Endothelial cell of umbilical vein (primary cell): ENCODE data around the gene NUBPL. TPM values are rescaled to one million over a fixed set of nuclear protein-coding genes. Genes with fewer than 3 reads are reported as not detected.

Source experiments
- BruUV-seq: library from RNA; stranded (reverse); fragments of 400-500 nt; replicated peaks from 2 replicates; lab custom pipeline; 2021; lab: Mats Ljungman, UMichigan
- CTCF ChIA-PET: fragments of 300-600, 350-600 bp; sonication (Branson Sonifier 250); formaldehyde crosslinking; loops from one replicate; lab custom pipeline; 2021; ENCODE audit warnings: antibody characterized with exemption, inconsistent platforms; lab: Charles Lee
- POLR2A ChIA-PET: fragments of 300-600, 350-600 bp; sonication (Branson Sonifier 250); formaldehyde crosslinking; loops from one replicate; lab custom pipeline; 2021; ENCODE audit warnings: antibody characterized with exemption, inconsistent platforms; lab: Charles Lee
- DNase-seq: peaks from one replicate; pipeline ENCODE4 v3.0.0-alpha.2; 2011; ENCODE audit warnings: low read depth, low spot score
- FAIRE-seq: peaks from 2 replicates; lab custom pipeline; 2011; peaks lifted over from hg19 to GRCh38; lab: Jason Lieb, UNC
- H2AFZ ChIP-seq: 2 replicates; pipeline ENCODE4 v1.6.0; 2012; ENCODE audit warnings: low read depth, low read length, control low read depth, inconsistent platforms
- H3K27ac ChIP-seq: 2 replicates; pipeline ENCODE4 v1.5.1; 2011; ENCODE audit warnings: low read depth, mild to moderate bottlenecking, control low read depth, low read length, moderate library complexity; ENCODE audit not compliant: insufficient read depth
- H3K27me3 ChIP-seq, 2 experiments: 2 replicates each; pipeline versions ENCODE4 v1.6.0 to v1.6.1; 2011; ENCODE audit warnings: low read length in 2 of 2, mixed read lengths in 1 of 2; ENCODE audit not compliant: control insufficient read depth in 2 of 2, insufficient read depth in 2 of 2
- H3K36me3 ChIP-seq, 2 experiments: 2 replicates in 1 of 2; 3 replicates in 1 of 2; pipeline ENCODE4 v1.5.1; 2011; ENCODE audit warnings: low read length in 2 of 2, mild to moderate bottlenecking in 1 of 2, moderate library complexity in 1 of 2; ENCODE audit not compliant: control insufficient read depth in 2 of 2, insufficient read depth in 2 of 2; ENCODE audit errors: extremely low read depth in 1 of 2
- H3K4me1 ChIP-seq: 3 replicates; pipeline ENCODE4 v1.5.1; 2011; ENCODE audit warnings: mild to moderate bottlenecking, low read length; ENCODE audit not compliant: control insufficient read depth, insufficient read depth; ENCODE audit errors: extremely low read depth
- H3K4me2 ChIP-seq: 2 replicates; pipeline ENCODE4 v1.6.1; 2011; ENCODE audit warnings: low read length, control low read depth, mixed read lengths; ENCODE audit not compliant: insufficient read depth
- H3K4me3 ChIP-seq, 3 experiments: fragments of 200-600 bp in 1 of 3; sonication (generic), shearing (Covaris generic) in 1 of 3; replicated peaks in 1 of 3; 2 replicates each; pipeline ENCODE4 v1.5.1; 2011 to 2016; ENCODE audit warnings: control low read depth in 3 of 3, low read length in 3 of 3, mild to moderate bottlenecking in 2 of 3, inconsistent platforms in 1 of 3, low read depth in 1 of 3, moderate library complexity in 1 of 3; ENCODE audit not compliant: insufficient read depth in 1 of 3
- H3K79me2 ChIP-seq: 2 replicates; pipeline ENCODE4 v1.6.0; 2012; ENCODE audit warnings: low read length, inconsistent platforms; ENCODE audit not compliant: control insufficient read depth, insufficient read depth
- H3K9ac ChIP-seq: replicated peaks from 2 replicates; pipeline ENCODE3; 2011; ENCODE audit warnings: low read length, control low read depth; ENCODE audit not compliant: insufficient read depth; ENCODE audit errors: extremely low read depth
- H3K9me1 ChIP-seq: replicated peaks from 3 replicates; pipeline ENCODE4 v1.6.0; 2011; ENCODE audit warnings: mild to moderate bottlenecking, low read length; ENCODE audit not compliant: control insufficient read depth, insufficient read depth; ENCODE audit errors: extremely low read depth
- H3K9me3 ChIP-seq: replicated peaks from 2 replicates; pipeline ENCODE4 v1.5.1; 2012; ENCODE audit warnings: low read length, inconsistent platforms; ENCODE audit not compliant: control insufficient read depth, insufficient read depth
- H4K20me1 ChIP-seq: replicated peaks from 2 replicates; pipeline ENCODE3; 2011; ENCODE audit warnings: mild to moderate bottlenecking, low read length; ENCODE audit not compliant: control insufficient read depth, insufficient read depth; ENCODE audit errors: extremely low read depth
- CTCF ChIP-seq, 2 donors: IDR thresholded peaks; 1 replicate in 1 of 2; 2 replicates in 1 of 2; pipeline ENCODE4 v1.5.1; 2011; ENCODE audit warnings: low read length in 2 of 2, mild to moderate bottlenecking in 2 of 2, moderate library complexity in 2 of 2, control low read depth in 1 of 2, inconsistent platforms in 1 of 2, low read depth in 1 of 2; ENCODE audit not compliant: insufficient read depth in 1 of 2; ENCODE audit errors: extremely low read depth in 1 of 2
- EZH2 ChIP-seq: IDR thresholded peaks from 2 replicates; pipeline ENCODE4 v1.6.1; 2012; ENCODE audit warnings: borderline replicate concordance, low read depth, mild to moderate bottlenecking, moderate library complexity, low read length, inconsistent platforms; ENCODE audit not compliant: severe bottlenecking
- FOS ChIP-seq: IDR thresholded peaks from 2 replicates; pipeline ENCODE4 v1.6.1; 2011; ENCODE audit warnings: mild to moderate bottlenecking, low read length, moderate library complexity, borderline replicate concordance; ENCODE audit not compliant: insufficient read depth
- GATA2 ChIP-seq: IDR thresholded peaks from 2 replicates; pipeline ENCODE4 v1.7.0; 2011; ENCODE audit warnings: low read depth, mild to moderate bottlenecking, moderate library complexity, mixed read lengths, low read length; ENCODE audit not compliant: insufficient read length, insufficient read depth
- JUN ChIP-seq: IDR thresholded peaks from 2 replicates; pipeline ENCODE4 v1.6.1; 2011; ENCODE audit warnings: borderline replicate concordance, low read depth; ENCODE audit not compliant: insufficient read length, insufficient read depth
- MAX ChIP-seq: IDR thresholded peaks from 2 replicates; pipeline ENCODE4 v1.6.1; 2011; ENCODE audit not compliant: insufficient read depth, insufficient read length
- MYC ChIP-seq: IDR thresholded peaks from one replicate; pipeline ENCODE4 v1.6.1; 2011; ENCODE audit warnings: mild to moderate bottlenecking, low read depth, low read length
- POLR2A ChIP-seq: IDR thresholded peaks from 2 replicates; pipeline ENCODE4 v1.6.1; 2012; ENCODE audit warnings: low read depth, mild to moderate bottlenecking, control low read depth, low read length
- POLR2AphosphoS5 ChIP-seq: IDR thresholded peaks from 2 replicates; pipeline ENCODE4 v1.6.1; 2012; ENCODE audit warnings: low read depth, mild to moderate bottlenecking, control low read depth, low read length, moderate library complexity; ENCODE audit not compliant: insufficient read depth
- dilution Hi-C: fragments of 300-500 bp; cut with MboI; formaldehyde crosslinking; loops from one replicate; pipeline ENCODE4 v1.15.0; 2019; ENCODE audit warnings: low sequenced_read_pairs; ENCODE audit not compliant: extremely low pct_ligation_motif_present
- intact Hi-C: fragments of 100-400 bp; cut with micrococcal nuclease; formaldehyde crosslinking; loops from one replicate; pipeline ENCODE4 v1.10.0; 2022
- polyA plus RNA-seq, 4 experiments: library from polyadenylated mRNA; depleted of rRNA in 3 of 4; stranded (reverse) in 3 of 4; unstranded in 1 of 4; fragments of >200 nt; gene quantifications; 2 replicates each; pipeline versions ENCODE4 v1.2.1 to v1.2.3, GENCODE V29; 2011 to 2012; ENCODE audit warnings: missing spikeins in 1 of 4
- total RNA-seq: library from RNA; stranded (reverse); gene quantifications from 2 replicates; pipeline ENCODE4 v1.2.3, GENCODE V29; 2021

NUBPL gene
- total and polyA plus RNA-seq, 2 donors (not counting 3 experiments of a cell fraction or from before 2014, with no cell fraction given) = 2.1 to 12.3 TPM

DNA sequence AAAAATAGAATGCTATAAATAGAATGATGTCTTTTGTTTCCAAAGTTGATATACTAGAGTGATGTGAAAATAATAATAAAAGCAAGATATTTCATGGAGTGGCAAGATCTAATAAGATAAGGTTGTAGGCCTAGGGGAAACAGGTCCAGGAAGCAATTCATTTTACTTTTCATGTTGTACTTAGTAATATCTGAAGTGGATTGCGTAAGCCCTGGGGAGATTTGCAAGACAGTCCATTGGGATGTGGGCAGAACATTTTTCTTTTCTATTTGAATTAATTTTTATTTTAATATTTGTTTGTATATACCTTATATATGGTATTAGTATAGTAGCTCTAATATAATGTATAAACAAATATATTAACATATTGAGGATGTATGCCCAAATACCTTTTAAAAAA is 7.5 kb downstream of the NUBPL start:
- H4K20me1 ChIP-seq = no peaks in the 10 kb centered on the region
- H3K9me3 ChIP-seq = no peaks in the 10 kb centered on the region
- H3K4me3 ChIP-seq = no peak overlapping the region
- no peaks in the 10 kb centered on the region for H3K9me1 ChIP-seq
- intact Hi-C loops = loop anchor here (5.0 kb wide), 1 partner anchor 634 kb away; the partner anchor contains the start of genes RNU6-7 and RNU6-8
- FAIRE-seq (no peak), DNase-seq (peak; percentile 36)
- H3K4me2 ChIP-seq = peak overlapping the region; percentile 64
- no TSS peak for BruUV-seq
- no peak overlapping the region for H3K9ac ChIP-seq
- ChIA-PET CTCF (no interaction called here), POLR2A (no interaction called here)
- no peaks in the 10 kb centered on the region for H3K36me3 ChIP-seq
- H3K27me3 ChIP-seq = no peaks in the 10 kb centered on the region
- dilution Hi-C loops = no loop called here
- no peaks in the 10 kb centered on the region for H3K79me2 ChIP-seq
- TF ChIP-seq CTCF (IDR thresholded peaks at IDR 0.05; ENCODE audit: extremely low read depth in 1 of 2, insufficient read depth in 1 of 2, low read depth in 1 of 2, low read length in 2 of 2) (no peak), FOS (no peak), JUN (no peak), MYC (no peak), POLR2A (no peak), GATA2 (no peak), EZH2 (no peak), MAX (no peak), POLR2AphosphoS5 (no peak)
- H2AFZ ChIP-seq = no peak overlapping the region
- no peak overlapping the region for H3K27ac ChIP-seq
- H3K4me1 ChIP-seq = peaks cover 13% of the 10 kb centered on the region
